ENCODE results near the gene DOCK10.
A peak's percentile ranks its signal among the peaks of the same experiment; 100 is the strongest.

DOCK10 gene

GRCh38 chr2:225041851-225042799 is at the start of gene DOCK10:
DOCK10 (minus strand) TSS chr2:225042468; CDS start chr2:225042374, 94 bp downstream.
- DNase-seq (ENCODE audit: low read depth) = no peak
- TF ChIP-seq CTCF (IDR thresholded peaks at IDR 0.05; ENCODE audit: low read depth, low read length, missing control alignments) = no peak
- H3K4me3 ChIP-seq (ENCODE audit: low read depth, low read length) = peak within 1 kb of the TSS; percentile 64

- no peak for DNase-seq (ENCODE audit: low read depth)
- no peak overlapping the region for H3K4me3 ChIP-seq (ENCODE audit: low read depth, low read length)
- no peak for TF ChIP-seq CTCF (IDR thresholded peaks at IDR 0.05; ENCODE audit: low read depth, low read length, missing control alignments)
Observed at GRCh38 chr2:225091336-225091735, 49.1 kb upstream of the DOCK10 start.

GRCh38 chr2:225090746-225091145 is 48.5 kb upstream of the DOCK10 start:
- DNase-seq (ENCODE audit: low read depth) = no peak
- H3K4me3 ChIP-seq (ENCODE audit: low read depth, low read length) = no peak overlapping the region
- no peak for TF ChIP-seq CTCF (IDR thresholded peaks at IDR 0.05; ENCODE audit: low read depth, low read length, missing control alignments)

- TF ChIP-seq CTCF (IDR thresholded peaks at IDR 0.05; ENCODE audit: low read depth, low read length, missing control alignments) = no peak
- no peak for DNase-seq (ENCODE audit: low read depth)
Observed at GRCh38 chr2:225086915-225087314, 44.6 kb upstream of the DOCK10 start.

DNA sequence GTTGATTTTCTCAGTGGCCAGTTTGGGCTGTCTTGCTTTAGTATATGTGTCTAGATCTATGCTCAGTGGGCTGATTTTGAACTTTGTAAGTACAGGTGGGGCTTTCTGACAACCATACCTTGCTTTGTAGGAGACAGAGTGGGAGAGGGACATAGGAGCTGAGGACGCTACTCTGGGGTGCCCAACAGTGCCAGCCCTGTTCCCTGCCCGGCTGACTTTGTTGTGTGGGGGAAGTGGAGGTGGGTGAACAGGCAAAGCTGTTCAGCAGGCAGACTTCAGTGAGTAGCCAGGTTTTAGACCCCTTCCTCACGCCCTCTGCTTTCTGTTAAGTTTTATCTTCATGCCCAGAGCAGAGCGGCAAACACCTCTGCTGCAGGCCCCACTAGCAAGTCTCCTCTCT is 44.2 kb upstream of the DOCK10 start:
- DNase-seq (ENCODE audit: low read depth) = no peak
- TF ChIP-seq CTCF (IDR thresholded peaks at IDR 0.05; ENCODE audit: low read depth, low read length, missing control alignments) = no peak

More at GRCh38 chr2:225086915-225087314, 44.6 kb upstream of the DOCK10 start:
- H3K4me3 ChIP-seq (ENCODE audit: low read depth, low read length) = no peak overlapping the region

DNA sequence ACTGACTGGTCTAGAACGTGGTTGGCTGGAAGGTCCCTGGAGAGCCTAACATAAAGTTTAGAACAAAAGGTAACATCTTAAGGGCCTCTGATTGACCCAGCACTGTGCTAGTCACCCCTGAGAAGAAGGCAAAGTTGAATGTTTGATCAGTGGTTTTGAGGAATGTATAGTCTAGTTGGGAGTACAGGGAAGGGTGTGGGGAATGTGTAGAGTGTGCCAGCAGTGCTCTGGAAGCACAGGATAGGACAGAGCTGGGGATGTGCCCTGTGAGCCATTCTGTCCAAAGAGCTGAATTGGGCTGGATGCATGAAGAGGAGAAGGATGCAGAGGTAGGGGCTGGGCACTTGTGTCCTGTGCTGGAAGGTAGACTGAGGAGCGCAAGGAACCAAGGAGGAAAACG is 41.0 kb upstream of the DOCK10 start:
- H3K4me3 ChIP-seq (ENCODE audit: low read depth, low read length) = no peak overlapping the region
- no peak for TF ChIP-seq CTCF (IDR thresholded peaks at IDR 0.05; ENCODE audit: low read depth, low read length, missing control alignments)
- no peak for DNase-seq (ENCODE audit: low read depth)

More for the DNA sequence above, 44.2 kb upstream of the DOCK10 start:
- H3K4me3 ChIP-seq (ENCODE audit: low read depth, low read length) = no peak overlapping the region

Data from GM12864 (cell line).